Neural cell (in vitro differentiated cells): ENCODE results near the gene GTF2I.
"Not testable (repeated sequence)": the region's sequence is repeated elsewhere in the genome, so short reads cannot be mapped to it uniquely, and the experiment has no call there.

Experiments
- EZH2 ChIP-seq: fragments of 200-600, 300-800 bp; shearing (Covaris generic), sonication (generic); IDR thresholded peaks from 2 replicates; pipeline ENCODE4 v1.6.1; 2014; ENCODE audit warnings: antibody characterized with exemption, low read length, borderline replicate concordance, mild to moderate bottlenecking; ENCODE audit not compliant: insufficient read depth, poor library complexity, severe bottlenecking
- POLR2AphosphoS5 ChIP-seq: IDR thresholded peaks from 2 replicates; pipeline ENCODE4 v1.6.1; 2012
- RAD21 ChIP-seq: fragments of 450-650 bp; conservative IDR thresholded peaks from 2 replicates; pipeline ENCODE4 v1.6.1; 2014; ENCODE audit warnings: antibody characterized with exemption, mild to moderate bottlenecking, moderate library complexity
- TAF1 ChIP-seq: IDR thresholded peaks from 2 replicates; pipeline ENCODE4 v1.6.1; 2012; ENCODE audit warnings: low read depth
- TF ChIP-seq, protein P1 (sequence below): fragments of 450-650 bp; IDR thresholded peaks from 2 replicates; pipeline ENCODE4 v1.5.1; 2014; ENCODE audit warnings: antibody characterized with exemption, mild to moderate bottlenecking, moderate library complexity; ENCODE audit not compliant: poor library complexity, severe bottlenecking

DNA sequence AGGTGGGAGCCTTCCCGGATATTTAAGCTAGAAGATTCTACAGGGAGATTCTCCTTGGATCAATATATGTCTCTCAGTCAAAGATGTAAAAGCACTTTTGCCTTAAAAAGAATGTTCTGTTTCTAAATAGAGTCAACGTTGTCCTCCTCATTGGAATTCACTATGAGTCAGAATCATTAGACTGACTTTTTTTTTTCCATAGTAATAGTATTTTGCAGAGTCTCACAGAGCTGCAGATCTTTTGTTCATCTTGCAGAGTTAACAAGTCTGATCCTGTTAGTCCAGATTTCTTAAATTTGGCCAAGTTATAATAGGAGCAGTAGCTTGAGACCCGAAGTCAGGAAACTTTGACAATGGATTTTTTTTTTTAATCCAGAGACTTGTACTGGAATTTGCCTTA is 101.5 kb downstream of the GTF2I start:
- TF ChIP-seq, protein P1, sequence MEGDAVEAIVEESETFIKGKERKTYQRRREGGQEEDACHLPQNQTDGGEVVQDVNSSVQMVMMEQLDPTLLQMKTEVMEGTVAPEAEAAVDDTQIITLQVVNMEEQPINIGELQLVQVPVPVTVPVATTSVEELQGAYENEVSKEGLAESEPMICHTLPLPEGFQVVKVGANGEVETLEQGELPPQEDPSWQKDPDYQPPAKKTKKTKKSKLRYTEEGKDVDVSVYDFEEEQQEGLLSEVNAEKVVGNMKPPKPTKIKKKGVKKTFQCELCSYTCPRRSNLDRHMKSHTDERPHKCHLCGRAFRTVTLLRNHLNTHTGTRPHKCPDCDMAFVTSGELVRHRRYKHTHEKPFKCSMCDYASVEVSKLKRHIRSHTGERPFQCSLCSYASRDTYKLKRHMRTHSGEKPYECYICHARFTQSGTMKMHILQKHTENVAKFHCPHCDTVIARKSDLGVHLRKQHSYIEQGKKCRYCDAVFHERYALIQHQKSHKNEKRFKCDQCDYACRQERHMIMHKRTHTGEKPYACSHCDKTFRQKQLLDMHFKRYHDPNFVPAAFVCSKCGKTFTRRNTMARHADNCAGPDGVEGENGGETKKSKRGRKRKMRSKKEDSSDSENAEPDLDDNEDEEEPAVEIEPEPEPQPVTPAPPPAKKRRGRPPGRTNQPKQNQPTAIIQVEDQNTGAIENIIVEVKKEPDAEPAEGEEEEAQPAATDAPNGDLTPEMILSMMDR, result not testable (repeated sequence)
- TF ChIP-seq RAD21, TAF1, POLR2AphosphoS5, EZH2: not testable (repeated sequence)
